WTC11 (cell line): ENCODE data around the gene TNIP1.

Experiments
- CTCF ChIP-seq: fragments of 200-600 bp; IDR thresholded peaks from 2 replicates; pipeline ENCODE4 v1.8.0; 2022; ENCODE audit warnings: antibody characterized with exemption
- JUN ChIP-seq: sonication (generic); formaldehyde crosslinking; IDR thresholded peaks from 2 replicates; pipeline ENCODE4 v1.8.0; 2023; ENCODE audit warnings: mild to moderate bottlenecking, missing genetic modification reagents
- MAX ChIP-seq: sonication (generic); formaldehyde crosslinking; IDR thresholded peaks from 2 replicates; pipeline ENCODE4 v1.8.0; 2022; ENCODE audit warnings: mild to moderate bottlenecking, missing genetic modification reagents
- MYBL2 ChIP-seq: sonication (generic); formaldehyde crosslinking; IDR thresholded peaks from 2 replicates; pipeline ENCODE4 v1.8.1; 2023; ENCODE audit warnings: mild to moderate bottlenecking, moderate library complexity, missing genetic modification reagents
- NR1H2 ChIP-seq: sonication (generic); formaldehyde crosslinking; IDR thresholded peaks from 2 replicates; pipeline ENCODE4 v1.9.0; 2021; ENCODE audit warnings: mild to moderate bottlenecking, moderate library complexity, missing genetic modification reagents
- NR2C2 ChIP-seq: sonication (generic); formaldehyde crosslinking; IDR thresholded peaks from 2 replicates; pipeline ENCODE4 v1.8.0; 2022; ENCODE audit warnings: mild to moderate bottlenecking, missing genetic modification reagents
- SMAD3 ChIP-seq: sonication (generic); formaldehyde crosslinking; IDR thresholded peaks from 2 replicates; pipeline ENCODE4 v1.8.0; 2022; ENCODE audit warnings: missing genetic modification reagents, mild to moderate bottlenecking, borderline replicate concordance
- ZNF317 ChIP-seq: sonication (generic); formaldehyde crosslinking; IDR thresholded peaks from 2 replicates; pipeline ENCODE4 v1.8.1; 2023; ENCODE audit warnings: low read depth, mild to moderate bottlenecking, moderate library complexity, missing genetic modification reagents, borderline replicate concordance
- TF ChIP-seq, protein P1 (sequence below): sonication (generic); formaldehyde crosslinking; IDR thresholded peaks from 2 replicates; pipeline ENCODE4 v1.8.0; 2022; ENCODE audit warnings: missing genetic modification reagents
- TF ChIP-seq, protein P2 (sequence below): sonication (generic); formaldehyde crosslinking; conservative IDR thresholded peaks from 2 replicates; pipeline ENCODE4 v1.8.1; 2022; ENCODE audit warnings: mild to moderate bottlenecking, missing genetic modification reagents
- TF ChIP-seq, protein P3 (sequence below): sonication (generic); formaldehyde crosslinking; IDR thresholded peaks from 2 replicates; pipeline ENCODE4 v1.8.1; 2022; ENCODE audit warnings: mild to moderate bottlenecking, moderate library complexity, missing genetic modification reagents
- TF ChIP-seq, protein P4 (sequence below): fragments of 250-450 bp; sonication (Bioruptor Pico); IDR thresholded peaks from 2 replicates; pipeline ENCODE4 v1.9.0; 2021; ENCODE audit warnings: mild to moderate bottlenecking, borderline replicate concordance

GRCh38 chr5:151030056-151030336 is 50.8 kb downstream of the TNIP1 start:
- TF ChIP-seq CTCF (no peak), NR2C2 (CRISPR knock-in tag) (no peak), NR1H2 (CRISPR knock-in tag) (no peak), SMAD3 (no peak), ZNF317 (no peak), JUN (no peak), MYBL2 (CRISPR knock-in tag) (no peak), MAX (CRISPR knock-in tag) (no peak)
- TF ChIP-seq, protein P1, sequence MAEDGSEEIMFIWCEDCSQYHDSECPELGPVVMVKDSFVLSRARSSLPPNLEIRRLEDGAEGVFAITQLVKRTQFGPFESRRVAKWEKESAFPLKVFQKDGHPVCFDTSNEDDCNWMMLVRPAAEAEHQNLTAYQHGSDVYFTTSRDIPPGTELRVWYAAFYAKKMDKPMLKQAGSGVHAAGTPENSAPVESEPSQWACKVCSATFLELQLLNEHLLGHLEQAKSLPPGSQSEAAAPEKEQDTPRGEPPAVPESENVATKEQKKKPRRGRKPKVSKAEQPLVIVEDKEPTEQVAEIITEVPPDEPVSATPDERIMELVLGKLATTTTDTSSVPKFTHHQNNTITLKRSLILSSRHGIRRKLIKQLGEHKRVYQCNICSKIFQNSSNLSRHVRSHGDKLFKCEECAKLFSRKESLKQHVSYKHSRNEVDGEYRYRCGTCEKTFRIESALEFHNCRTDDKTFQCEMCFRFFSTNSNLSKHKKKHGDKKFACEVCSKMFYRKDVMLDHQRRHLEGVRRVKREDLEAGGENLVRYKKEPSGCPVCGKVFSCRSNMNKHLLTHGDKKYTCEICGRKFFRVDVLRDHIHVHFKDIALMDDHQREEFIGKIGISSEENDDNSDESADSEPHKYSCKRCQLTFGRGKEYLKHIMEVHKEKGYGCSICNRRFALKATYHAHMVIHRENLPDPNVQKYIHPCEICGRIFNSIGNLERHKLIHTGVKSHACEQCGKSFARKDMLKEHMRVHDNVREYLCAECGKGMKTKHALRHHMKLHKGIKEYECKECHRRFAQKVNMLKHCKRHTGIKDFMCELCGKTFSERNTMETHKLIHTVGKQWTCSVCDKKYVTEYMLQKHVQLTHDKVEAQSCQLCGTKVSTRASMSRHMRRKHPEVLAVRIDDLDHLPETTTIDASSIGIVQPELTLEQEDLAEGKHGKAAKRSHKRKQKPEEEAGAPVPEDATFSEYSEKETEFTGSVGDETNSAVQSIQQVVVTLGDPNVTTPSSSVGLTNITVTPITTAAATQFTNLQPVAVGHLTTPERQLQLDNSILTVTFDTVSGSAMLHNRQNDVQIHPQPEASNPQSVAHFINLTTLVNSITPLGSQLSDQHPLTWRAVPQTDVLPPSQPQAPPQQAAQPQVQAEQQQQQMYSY (CRISPR knock-in tag): no peak
- TF ChIP-seq, protein P2, sequence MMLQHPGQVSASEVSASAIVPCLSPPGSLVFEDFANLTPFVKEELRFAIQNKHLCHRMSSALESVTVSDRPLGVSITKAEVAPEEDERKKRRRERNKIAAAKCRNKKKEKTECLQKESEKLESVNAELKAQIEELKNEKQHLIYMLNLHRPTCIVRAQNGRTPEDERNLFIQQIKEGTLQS (CRISPR knock-in tag): no peak
- TF ChIP-seq, protein P3, sequence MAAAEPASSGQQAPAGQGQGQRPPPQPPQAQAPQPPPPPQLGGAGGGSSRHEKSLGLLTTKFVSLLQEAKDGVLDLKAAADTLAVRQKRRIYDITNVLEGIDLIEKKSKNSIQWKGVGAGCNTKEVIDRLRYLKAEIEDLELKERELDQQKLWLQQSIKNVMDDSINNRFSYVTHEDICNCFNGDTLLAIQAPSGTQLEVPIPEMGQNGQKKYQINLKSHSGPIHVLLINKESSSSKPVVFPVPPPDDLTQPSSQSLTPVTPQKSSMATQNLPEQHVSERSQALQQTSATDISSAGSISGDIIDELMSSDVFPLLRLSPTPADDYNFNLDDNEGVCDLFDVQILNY: no peak
- TF ChIP-seq, protein P4, sequence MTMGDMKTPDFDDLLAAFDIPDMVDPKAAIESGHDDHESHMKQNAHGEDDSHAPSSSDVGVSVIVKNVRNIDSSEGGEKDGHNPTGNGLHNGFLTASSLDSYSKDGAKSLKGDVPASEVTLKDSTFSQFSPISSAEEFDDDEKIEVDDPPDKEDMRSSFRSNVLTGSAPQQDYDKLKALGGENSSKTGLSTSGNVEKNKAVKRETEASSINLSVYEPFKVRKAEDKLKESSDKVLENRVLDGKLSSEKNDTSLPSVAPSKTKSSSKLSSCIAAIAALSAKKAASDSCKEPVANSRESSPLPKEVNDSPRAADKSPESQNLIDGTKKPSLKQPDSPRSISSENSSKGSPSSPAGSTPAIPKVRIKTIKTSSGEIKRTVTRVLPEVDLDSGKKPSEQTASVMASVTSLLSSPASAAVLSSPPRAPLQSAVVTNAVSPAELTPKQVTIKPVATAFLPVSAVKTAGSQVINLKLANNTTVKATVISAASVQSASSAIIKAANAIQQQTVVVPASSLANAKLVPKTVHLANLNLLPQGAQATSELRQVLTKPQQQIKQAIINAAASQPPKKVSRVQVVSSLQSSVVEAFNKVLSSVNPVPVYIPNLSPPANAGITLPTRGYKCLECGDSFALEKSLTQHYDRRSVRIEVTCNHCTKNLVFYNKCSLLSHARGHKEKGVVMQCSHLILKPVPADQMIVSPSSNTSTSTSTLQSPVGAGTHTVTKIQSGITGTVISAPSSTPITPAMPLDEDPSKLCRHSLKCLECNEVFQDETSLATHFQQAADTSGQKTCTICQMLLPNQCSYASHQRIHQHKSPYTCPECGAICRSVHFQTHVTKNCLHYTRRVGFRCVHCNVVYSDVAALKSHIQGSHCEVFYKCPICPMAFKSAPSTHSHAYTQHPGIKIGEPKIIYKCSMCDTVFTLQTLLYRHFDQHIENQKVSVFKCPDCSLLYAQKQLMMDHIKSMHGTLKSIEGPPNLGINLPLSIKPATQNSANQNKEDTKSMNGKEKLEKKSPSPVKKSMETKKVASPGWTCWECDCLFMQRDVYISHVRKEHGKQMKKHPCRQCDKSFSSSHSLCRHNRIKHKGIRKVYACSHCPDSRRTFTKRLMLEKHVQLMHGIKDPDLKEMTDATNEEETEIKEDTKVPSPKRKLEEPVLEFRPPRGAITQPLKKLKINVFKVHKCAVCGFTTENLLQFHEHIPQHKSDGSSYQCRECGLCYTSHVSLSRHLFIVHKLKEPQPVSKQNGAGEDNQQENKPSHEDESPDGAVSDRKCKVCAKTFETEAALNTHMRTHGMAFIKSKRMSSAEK (CRISPR knock-in tag): no peak
